Neuronal stem cell (in vitro differentiated cells): ENCODE data around the gene PIN1.
A peak's percentile ranks its signal among the peaks of the same experiment; 100 is the strongest.

Experiments used
- DNase-seq: peaks from one replicate; pipeline ENCODE4 v3.0.0-alpha.2; 2013; ENCODE audit warnings: low spot score
- H2AFZ ChIP-seq: one replicate; pipeline ENCODE4 v1.6.1; 2013; ENCODE audit warnings: mild to moderate bottlenecking, low read length, inconsistent platforms
- H2AK5ac ChIP-seq: 2 replicates; pipeline ENCODE4 v1.6.1; 2013; ENCODE audit warnings: low read depth, mild to moderate bottlenecking, inconsistent platforms, low read length, moderate library complexity, mixed read lengths
- H2BK120ac ChIP-seq: 2 replicates; pipeline ENCODE4 v1.6.1; 2013; ENCODE audit warnings: low read depth, mild to moderate bottlenecking, inconsistent platforms, low read length, moderate library complexity, mixed read lengths
- H2BK12ac ChIP-seq: one replicate; pipeline ENCODE4 v1.6.1; 2013; ENCODE audit warnings: low read length, inconsistent platforms
- H2BK15ac ChIP-seq: 2 replicates; pipeline ENCODE4 v1.6.1; 2013; ENCODE audit warnings: mild to moderate bottlenecking, low read length, inconsistent platforms, mixed read lengths
- H2BK5ac ChIP-seq: one replicate; pipeline ENCODE4 v1.6.1; 2013; ENCODE audit warnings: inconsistent platforms, mild to moderate bottlenecking, low read length, moderate library complexity
- H3K14ac ChIP-seq: one replicate; pipeline ENCODE4 v1.6.1; 2013; ENCODE audit warnings: low read length, inconsistent platforms
- H3K18ac ChIP-seq: 2 replicates; pipeline ENCODE4 v1.6.1; 2013; ENCODE audit warnings: low read length, inconsistent platforms
- H3K23ac ChIP-seq: 2 replicates; pipeline ENCODE4 v1.6.1; 2013; ENCODE audit warnings: low read depth, mild to moderate bottlenecking, mixed read lengths, low read length, inconsistent platforms; ENCODE audit not compliant: poor library complexity
- H3K27ac ChIP-seq: replicated peaks from 3 replicates; pipeline ENCODE4 v1.5.1; 2013; ENCODE audit warnings: low read length, inconsistent platforms
- H3K27me3 ChIP-seq, 3 experiments: 2 replicates each; pipeline ENCODE4 v1.6.1; 2013; ENCODE audit warnings: low read length in 3 of 3, mild to moderate bottlenecking in 2 of 3, inconsistent platforms in 1 of 3, low read depth in 1 of 3, mixed read lengths in 1 of 3, moderate library complexity in 1 of 3; ENCODE audit not compliant: control insufficient read depth in 3 of 3, insufficient read depth in 3 of 3
- H3K36me3 ChIP-seq, 2 donors: replicated peaks in 1 of 2; 2 replicates each; pipeline ENCODE4 v1.6.1; 2013; ENCODE audit warnings: low read length in 2 of 2; ENCODE audit not compliant: control insufficient read depth in 2 of 2, insufficient read depth in 2 of 2
- H3K4ac ChIP-seq: 2 replicates; pipeline ENCODE4 v1.6.1; 2013; ENCODE audit warnings: inconsistent platforms, mild to moderate bottlenecking, low read length, moderate library complexity
- H3K4me1 ChIP-seq, 2 donors: 1 replicate in 1 of 2; 2 replicates in 1 of 2; pipeline ENCODE4 v1.6.1; 2013; ENCODE audit warnings: low read length in 2 of 2, low read depth in 1 of 2; ENCODE audit not compliant: control insufficient read depth in 2 of 2, insufficient read depth in 1 of 2
- H3K4me2 ChIP-seq: one replicate; pipeline ENCODE4 v1.6.1; 2013; ENCODE audit warnings: mild to moderate bottlenecking, low read length, inconsistent platforms; ENCODE audit not compliant: insufficient read depth, poor library complexity, severe bottlenecking
- H3K4me3 ChIP-seq, 2 donors: 2 replicates each; pipeline ENCODE4 v1.5.1; 2013; ENCODE audit warnings: low read length in 2 of 2, mild to moderate bottlenecking in 2 of 2, inconsistent platforms in 1 of 2, moderate library complexity in 1 of 2
- H3K79me1 ChIP-seq: one replicate; pipeline ENCODE4 v1.6.1; 2013; ENCODE audit warnings: low read depth, mild to moderate bottlenecking, inconsistent platforms, low read length, moderate library complexity
- H3K9ac ChIP-seq: one replicate; pipeline ENCODE4 v1.6.1; 2013; ENCODE audit warnings: mild to moderate bottlenecking, low read depth, low read length, inconsistent platforms; ENCODE audit not compliant: poor library complexity
- H3K9me3 ChIP-seq, 2 donors: replicated peaks in 1 of 2; 2 replicates each; pipeline versions ENCODE3 to v1.6.1; 2013; ENCODE audit warnings: low read length in 2 of 2, mild to moderate bottlenecking in 2 of 2, inconsistent platforms in 1 of 2, low read depth in 1 of 2, mixed read lengths in 1 of 2, moderate library complexity in 1 of 2; ENCODE audit not compliant: control insufficient read depth in 2 of 2, insufficient read depth in 1 of 2
- H4K8ac ChIP-seq: one replicate; pipeline ENCODE4 v1.6.1; 2013; ENCODE audit warnings: low read depth, mild to moderate bottlenecking, inconsistent platforms, low read length, moderate library complexity
- H4K91ac ChIP-seq: one replicate; pipeline ENCODE4 v1.6.1; 2013; ENCODE audit warnings: low read length, low read depth, mild to moderate bottlenecking, inconsistent platforms; ENCODE audit not compliant: poor library complexity
- WGBS, 2 donors: extraction: QIAGEN DNeasy Blood & Tissue Kit; methylation state at CpG; one replicate each; pipeline ENCODE4 v1.1.7; 2013; ENCODE audit warnings: missing lambda C conversion rate in 2 of 2, mixed read lengths in 1 of 2; ENCODE audit not compliant: insufficient read length in 2 of 2, insufficient replicate concordance in 1 of 2; ENCODE audit errors: extremely low coverage in 2 of 2; 5-methylcytosine and 5-hydroxymethylcytosine counted together

Gene PIN1

GRCh38 chr19:9806803-9807202, 28.3 kb upstream of the PIN1 start:
- Histone ChIP-seq H4K8ac (no peak overlapping the region), H3K79me1 (peaks cover 2% of the 10 kb centered on the region), H3K27ac (no peak overlapping the region), H3K4me3 (no peak overlapping the region), H2AK5ac (no peak overlapping the region), H2AFZ (no peak overlapping the region), H3K27me3 (no peaks in the 10 kb centered on the region), H3K9me3 (no peaks in the 10 kb centered on the region), H3K9ac (no peak overlapping the region), H3K4me1 (no peaks in the 10 kb centered on the region), H3K18ac (no peak overlapping the region), H3K14ac (no peak overlapping the region), H3K36me3 (peaks cover 31 to 74% of the 10 kb centered on the region in 2 donors), H3K4ac (no peak overlapping the region), H2BK120ac (no peak overlapping the region), H3K4me2 (no peak overlapping the region), H2BK15ac (no peak overlapping the region), H4K91ac (no peak overlapping the region), H2BK5ac (no peak overlapping the region), H2BK12ac (no peak overlapping the region), H3K23ac (no peak overlapping the region)
- WGBS, 2 donors: no CpG with 5 or more reads among the region's 3 CpGs
- no peak for DNase-seq

GRCh38 chr19:9808855-9809824, 26.0 kb upstream of the PIN1 start:
- no peak overlapping the region for H2BK15ac ChIP-seq
- H4K8ac ChIP-seq: peak overlapping the region; percentile 96

GRCh38 chr19:9811139-9811538, 24.0 kb upstream of the PIN1 start:
- peaks cover 5% of the 10 kb centered on the region for H3K79me1 ChIP-seq
- WGBS, 2 donors: no CpG with 5 or more reads among the region's 21 CpGs
- H2BK120ac ChIP-seq: no peak overlapping the region
- H2AFZ ChIP-seq: no peak overlapping the region
- peak overlapping the region; percentile 70 for H3K9ac ChIP-seq
- peak overlapping the region; percentile 20 for H3K23ac ChIP-seq
- H2AK5ac ChIP-seq: no peak overlapping the region
- H3K4me1 ChIP-seq: no peaks in the 10 kb centered on the region
- H3K4ac ChIP-seq: no peak overlapping the region
- H3K36me3 ChIP-seq: peaks cover 29 to 65% of the 10 kb centered on the region in 2 donors
- peak overlapping the region; percentile 82 for H4K8ac ChIP-seq
- H3K18ac ChIP-seq: no peak overlapping the region
- peak overlapping the region; percentile 84 for H2BK12ac ChIP-seq
- no peak overlapping the region for H3K27ac ChIP-seq
- peaks cover 0 to 5% of the 10 kb centered on the region in 2 donors for H3K9me3 ChIP-seq
- DNase-seq: no peak
- H4K91ac ChIP-seq: no peak overlapping the region
- no peak overlapping the region for H3K4me2 ChIP-seq
- H3K27me3 ChIP-seq: no peaks in the 10 kb centered on the region
- H3K4me3 ChIP-seq: peak overlapping the region in 1 of 2 donors; percentile 9
- H3K14ac ChIP-seq: no peak overlapping the region
- no peak overlapping the region for H2BK15ac ChIP-seq
- H2BK5ac ChIP-seq: no peak overlapping the region

More at GRCh38 chr19:9808855-9809824, 26.0 kb upstream of the PIN1 start:
- Histone ChIP-seq H2BK5ac (no peak overlapping the region), H3K4ac (no peak overlapping the region), H3K23ac (no peak overlapping the region), H3K36me3 (peaks cover 31 to 70% of the 10 kb centered on the region in 2 donors), H3K14ac (no peak overlapping the region), H2BK120ac (no peak overlapping the region), H3K4me1 (no peaks in the 10 kb centered on the region), H3K27me3 (no peaks in the 10 kb centered on the region), H3K27ac (no peak overlapping the region), H3K79me1 (peaks cover 2% of the 10 kb centered on the region), H2AFZ (no peak overlapping the region), H3K4me3 (no peak overlapping the region), H3K18ac (no peak overlapping the region), H2BK12ac (no peak overlapping the region), H3K9me3 (no peaks in the 10 kb centered on the region), H3K4me2 (no peak overlapping the region), H4K91ac (no peak overlapping the region), H2AK5ac (no peak overlapping the region), H3K9ac (no peak overlapping the region)
- no peak for DNase-seq
- no CpG with 5 or more reads among the region's 11 CpGs for WGBS, 2 donors

- Histone ChIP-seq H2BK12ac (no peak overlapping the region), H3K4me1 (peaks cover 6 to 7% of the 10 kb centered on the region in 2 donors), H4K91ac (no peak overlapping the region), H3K9ac (peak overlapping the region; percentile 96), H3K18ac (peak overlapping the region; percentile 99), H3K14ac (peak overlapping the region; percentile 64), H3K27me3 (no peaks in the 10 kb centered on the region), H3K27ac (peak overlapping the region; percentile 66), H2AFZ (peak overlapping the region; percentile 100), H3K4me2 (peak overlapping the region; percentile 95), H2BK15ac (peak overlapping the region; percentile 89), H2BK5ac (peak overlapping the region; percentile 94), H3K4me3 (peak overlapping the region; percentile 96 to 99), H3K9me3 (peaks cover 0 to 5% of the 10 kb centered on the region in 2 donors), H4K8ac (peak overlapping the region; percentile 92), H2BK120ac (no peak overlapping the region), H3K4ac (peak overlapping the region; percentile 67), H3K23ac (peak overlapping the region; percentile 86), H3K79me1 (peaks cover 11% of the 10 kb centered on the region), H2AK5ac (peak overlapping the region; percentile 91), H3K36me3 (peaks cover 0 to 28% of the 10 kb centered on the region in 2 donors)
- no CpG with 5 or more reads among the region's 39 CpGs for WGBS, 2 donors
- DNase-seq: no peak
Measured at GRCh38 chr19:9818175-9818733, 16.9 kb upstream of the PIN1 start.
